Skeletal muscle satellite cell (primary cell): Measurements from ENCODE around the gene SMARCA2.

Experiments
- H3K27me3 ChIP-seq: 2 replicates; pipeline ENCODE4 v1.7.0; 2013; ENCODE audit warnings: low read length; ENCODE audit not compliant: control insufficient read depth, insufficient read depth
- H3K36me3 ChIP-seq: 2 replicates; pipeline ENCODE4 v1.7.0; 2013; ENCODE audit warnings: mild to moderate bottlenecking, control low read depth, low read length; ENCODE audit not compliant: insufficient read depth
- H3K4me1 ChIP-seq: 2 replicates; pipeline ENCODE4 v1.7.0; 2013; ENCODE audit warnings: low read length; ENCODE audit not compliant: control insufficient read depth, insufficient read depth
- H3K4me2 ChIP-seq: 2 replicates; pipeline ENCODE4 v1.7.0; 2013; ENCODE audit warnings: mild to moderate bottlenecking, low read length
- H3K4me3 ChIP-seq: 2 replicates; pipeline ENCODE4 v1.7.0; 2013; ENCODE audit warnings: low read length
- H3K9ac ChIP-seq: 2 replicates; pipeline ENCODE4 v1.7.0; 2013; ENCODE audit warnings: mild to moderate bottlenecking, low read depth, low read length, moderate library complexity
- H3K9me3 ChIP-seq: replicated peaks from 2 replicates; pipeline ENCODE4 v1.7.0; 2013; ENCODE audit warnings: mild to moderate bottlenecking, control low read depth, low read length

Gene SMARCA2

DNA sequence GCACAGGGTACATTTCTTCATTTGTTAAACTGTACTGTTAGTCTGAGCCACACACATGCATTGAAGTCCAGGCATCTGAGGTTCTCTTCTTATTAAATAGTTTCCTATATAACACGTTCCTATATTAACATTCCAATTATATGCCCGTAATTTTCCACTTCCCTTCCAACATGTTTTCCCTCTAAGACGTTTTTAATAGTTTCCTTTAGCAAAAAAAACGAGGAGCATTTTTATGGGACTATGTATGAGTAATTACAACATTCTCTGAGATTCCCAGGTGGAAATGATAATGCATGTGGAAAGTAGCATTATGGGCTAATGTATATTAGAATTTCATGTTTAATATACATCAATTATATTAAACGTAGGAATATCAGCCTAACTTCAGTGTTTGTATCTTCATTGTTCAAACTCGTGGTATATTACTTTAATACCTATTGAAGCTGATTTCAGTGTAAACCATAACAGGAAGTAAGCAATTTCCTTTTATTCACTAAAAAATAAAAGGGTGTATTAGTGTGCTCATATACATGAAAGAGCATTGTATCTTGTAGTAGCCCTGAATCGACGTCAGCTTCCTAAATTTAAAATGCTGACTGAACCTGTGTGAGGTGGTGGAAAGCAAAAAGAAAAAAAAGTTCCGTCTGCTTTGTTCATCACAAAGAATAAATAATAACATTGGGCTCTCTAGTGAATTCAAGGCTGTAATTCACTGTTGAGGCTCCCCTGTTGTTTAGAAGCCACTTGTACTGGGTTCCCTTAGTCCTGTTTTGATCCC lies 11.3 kb downstream of the SMARCA2 start:
- Histone ChIP-seq H3K36me3 (peaks cover 4% of the 10 kb centered on the region), H3K4me2 (no peak overlapping the region), H3K9ac (no peak overlapping the region), H3K27me3 (no peaks in the 10 kb centered on the region), H3K4me3 (no peak overlapping the region), H3K9me3 (no peaks in the 10 kb centered on the region), H3K4me1 (peaks cover 5% of the 10 kb centered on the region)

DNA sequence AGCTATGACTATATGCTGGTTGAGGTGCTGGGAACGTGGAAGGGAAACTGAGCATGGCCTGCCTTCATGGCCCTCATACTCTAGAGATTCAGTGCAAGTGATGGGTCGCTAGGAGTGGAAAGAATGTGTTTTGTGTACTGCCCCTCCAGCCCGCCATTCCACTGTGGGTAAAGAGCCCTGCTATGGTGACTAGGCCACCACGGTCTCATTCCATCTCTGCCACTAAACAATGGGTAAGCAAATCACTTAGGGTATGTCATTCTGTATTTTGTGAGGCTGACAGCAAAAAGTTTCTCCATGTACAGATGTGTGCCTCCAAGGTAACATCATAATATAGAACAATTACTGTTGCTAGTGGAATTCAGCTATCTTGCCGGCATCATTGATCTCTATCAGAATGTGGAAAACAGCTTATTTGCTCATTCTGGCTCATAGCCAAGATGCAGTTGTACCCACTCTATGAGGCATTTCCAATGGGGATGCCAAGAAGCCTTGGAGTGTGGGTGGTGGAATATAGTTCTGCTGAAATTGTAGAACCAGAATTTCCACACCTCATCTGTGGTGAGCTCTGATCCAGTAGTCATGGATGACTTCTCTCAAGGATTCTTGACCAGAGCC lies 12.5 kb downstream of the SMARCA2 start:
- Histone ChIP-seq H3K9me3 (no peaks in the 10 kb centered on the region), H3K27me3 (no peaks in the 10 kb centered on the region), H3K36me3 (peaks cover 4% of the 10 kb centered on the region), H3K4me1 (peaks cover 5% of the 10 kb centered on the region), H3K4me2 (no peak overlapping the region), H3K9ac (no peak overlapping the region), H3K4me3 (no peak overlapping the region)

DNA sequence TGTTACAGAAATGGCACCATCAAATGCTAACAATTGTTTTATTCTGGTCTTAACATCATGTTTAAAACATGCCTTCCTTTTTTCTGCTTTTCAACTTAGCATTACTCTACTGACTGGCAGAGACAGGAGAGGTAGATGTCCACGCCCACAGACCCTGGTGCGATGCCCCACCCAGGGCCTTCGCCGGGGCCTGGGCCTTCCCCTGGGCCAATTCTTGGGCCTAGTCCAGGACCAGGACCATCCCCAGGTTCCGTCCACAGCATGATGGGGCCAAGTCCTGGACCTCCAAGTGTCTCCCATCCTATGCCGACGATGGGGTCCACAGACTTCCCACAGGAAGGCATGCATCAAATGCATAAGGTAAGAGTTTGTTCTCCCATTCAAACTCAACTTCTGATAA lies 13.7 kb downstream of the SMARCA2 start:
- Histone ChIP-seq H3K9ac (no peak overlapping the region), H3K9me3 (no peaks in the 10 kb centered on the region), H3K36me3 (peaks cover 16% of the 10 kb centered on the region), H3K27me3 (no peaks in the 10 kb centered on the region), H3K4me2 (no peak overlapping the region), H3K4me1 (peaks cover 5% of the 10 kb centered on the region), H3K4me3 (no peak overlapping the region)

DNA sequence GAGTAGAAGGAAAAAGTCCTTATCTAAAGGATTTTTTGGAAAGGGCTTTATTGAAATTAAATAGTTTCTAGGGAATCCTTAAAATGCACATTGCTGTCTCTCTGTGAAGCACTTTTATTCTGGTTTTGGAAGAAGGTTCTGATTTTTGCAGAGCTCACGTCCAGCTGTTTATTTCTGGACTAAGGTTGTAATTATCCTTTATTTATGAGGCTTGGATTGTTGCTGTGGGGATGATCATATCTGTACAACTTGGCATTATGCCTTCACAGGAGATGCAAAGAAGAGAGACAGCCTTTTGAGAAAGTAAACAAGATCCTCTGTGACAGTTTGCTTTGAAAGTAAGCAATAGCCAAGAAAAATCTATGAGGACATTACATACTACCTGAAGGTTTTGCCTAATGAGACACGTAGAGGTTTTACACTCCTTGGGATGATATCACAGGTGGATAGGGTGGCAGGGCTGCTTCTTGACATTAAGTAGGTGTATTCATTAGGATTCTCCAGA lies 14.6 kb downstream of the SMARCA2 start:
- Histone ChIP-seq H3K4me1 (peaks cover 3% of the 10 kb centered on the region), H3K36me3 (peaks cover 20% of the 10 kb centered on the region)

DNA sequence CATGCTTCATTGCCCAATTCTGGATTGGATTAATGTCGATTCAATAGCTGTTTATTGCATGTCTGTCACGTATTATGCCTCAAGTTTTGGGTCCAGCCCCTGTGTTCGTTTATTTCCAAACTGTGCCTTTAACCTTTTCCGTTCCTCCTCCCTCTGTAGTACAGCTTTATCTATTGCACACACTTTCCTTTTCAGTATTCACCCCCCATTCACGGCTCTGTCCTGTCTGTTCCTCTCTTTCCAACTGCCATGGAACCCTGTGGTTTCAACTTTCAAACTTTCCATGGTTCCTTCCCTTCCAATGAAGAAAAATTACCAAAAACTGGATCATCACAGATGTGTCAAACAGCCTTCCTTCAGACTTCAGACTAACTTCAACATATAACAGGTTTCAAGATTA lies 17.1 kb downstream of the SMARCA2 start:
- Histone ChIP-seq H3K9ac (no peak overlapping the region), H3K4me1 (no peaks in the 10 kb centered on the region), H3K27me3 (no peaks in the 10 kb centered on the region), H3K9me3 (no peaks in the 10 kb centered on the region), H3K4me3 (no peak overlapping the region), H3K4me2 (no peak overlapping the region), H3K36me3 (peaks cover 21% of the 10 kb centered on the region)

More for the DNA sequence above, 14.6 kb downstream of the SMARCA2 start:
- H3K9ac ChIP-seq: no peak overlapping the region
- no peak overlapping the region for H3K4me3 ChIP-seq
- no peaks in the 10 kb centered on the region for H3K9me3 ChIP-seq
- H3K27me3 ChIP-seq: no peaks in the 10 kb centered on the region
- H3K4me2 ChIP-seq: no peak overlapping the region

DNA sequence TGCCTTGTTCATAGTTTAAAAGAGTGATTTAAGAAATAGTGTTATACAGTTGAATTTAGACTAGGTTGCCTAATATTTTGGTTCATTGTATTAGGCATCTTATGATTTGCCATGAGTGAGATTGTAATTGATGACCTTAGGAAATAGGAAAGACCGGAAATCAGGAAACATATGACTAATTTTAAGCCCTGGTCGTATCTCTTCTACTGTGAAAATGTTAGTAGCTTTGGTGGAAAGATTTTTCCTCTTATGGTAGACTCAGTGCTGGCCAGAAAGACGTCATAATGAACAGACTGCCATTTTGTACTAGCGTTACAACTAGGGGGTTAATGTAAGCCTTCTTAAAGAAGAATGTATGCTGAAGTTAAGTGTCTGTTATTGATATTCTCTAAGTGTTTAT lies 21.7 kb downstream of the SMARCA2 start:
- Histone ChIP-seq H3K9me3 (no peaks in the 10 kb centered on the region), H3K4me3 (no peak overlapping the region), H3K4me2 (no peak overlapping the region), H3K9ac (no peak overlapping the region), H3K36me3 (peaks cover 38% of the 10 kb centered on the region), H3K4me1 (peaks cover 3% of the 10 kb centered on the region), H3K27me3 (no peaks in the 10 kb centered on the region)

DNA sequence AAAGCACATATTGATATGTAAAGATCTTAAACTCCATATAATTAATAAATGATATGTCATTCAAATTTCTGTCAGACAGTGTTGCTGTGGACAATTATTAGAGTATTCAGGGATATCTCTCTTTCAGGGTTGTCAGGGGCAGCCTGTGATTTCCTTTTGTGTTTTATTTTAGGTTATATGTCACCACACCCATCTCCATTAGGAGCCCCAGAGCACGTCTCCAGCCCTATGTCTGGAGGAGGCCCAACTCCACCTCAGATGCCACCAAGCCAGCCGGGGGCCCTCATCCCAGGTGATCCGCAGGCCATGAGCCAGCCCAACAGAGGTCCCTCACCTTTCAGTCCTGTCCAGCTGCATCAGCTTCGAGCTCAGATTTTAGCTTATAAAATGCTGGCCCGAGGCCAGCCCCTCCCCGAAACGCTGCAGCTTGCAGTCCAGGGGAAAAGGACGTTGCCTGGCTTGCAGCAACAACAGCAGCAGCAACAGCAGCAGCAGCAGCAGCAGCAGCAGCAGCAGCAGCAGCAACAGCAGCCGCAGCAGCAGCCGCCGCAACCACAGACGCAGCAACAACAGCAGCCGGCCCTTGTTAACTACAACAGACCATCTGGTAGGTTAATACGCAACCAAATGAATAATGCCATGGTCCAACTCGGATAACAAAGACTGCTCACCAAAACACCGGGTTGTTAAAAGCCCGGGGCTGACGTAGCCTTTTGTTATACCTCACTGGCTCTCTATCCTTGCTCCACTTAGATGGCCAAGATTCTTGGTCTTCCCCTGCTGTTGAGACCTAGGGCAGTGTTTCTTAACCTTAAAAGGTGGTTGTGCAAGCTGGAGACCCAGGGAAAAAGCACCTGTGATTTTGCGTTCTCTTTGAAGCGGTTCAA lies 24.4 kb downstream of the SMARCA2 start:
- Histone ChIP-seq H3K36me3 (peaks cover 30% of the 10 kb centered on the region), H3K4me1 (peaks cover 3% of the 10 kb centered on the region), H3K4me2 (no peak overlapping the region), H3K9ac (no peak overlapping the region), H3K27me3 (no peaks in the 10 kb centered on the region), H3K9me3 (no peaks in the 10 kb centered on the region), H3K4me3 (no peak overlapping the region)

DNA sequence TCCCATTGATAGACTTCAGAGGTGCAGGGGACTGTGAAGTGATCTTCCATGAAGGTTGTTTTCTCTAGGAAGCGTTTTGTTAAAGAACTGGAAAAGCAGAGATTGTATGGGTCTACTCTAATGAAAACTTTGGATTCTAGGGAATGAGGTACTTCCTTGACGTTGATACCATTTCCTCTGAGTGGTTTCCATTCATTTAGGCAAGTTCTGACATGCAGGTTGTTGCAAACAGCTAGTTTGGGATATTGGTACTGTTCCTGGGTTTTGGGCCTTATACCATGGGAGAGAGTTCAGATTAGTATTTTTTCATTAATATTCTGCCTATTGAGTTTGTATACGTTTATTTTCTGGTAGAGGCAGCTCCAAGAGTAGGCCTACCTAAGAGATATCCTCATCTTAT lies 25.7 kb downstream of the SMARCA2 start:
- Histone ChIP-seq H3K9ac (no peak overlapping the region), H3K9me3 (no peaks in the 10 kb centered on the region), H3K27me3 (no peaks in the 10 kb centered on the region), H3K4me2 (no peak overlapping the region), H3K36me3 (peaks cover 30% of the 10 kb centered on the region), H3K4me1 (peaks cover 3% of the 10 kb centered on the region), H3K4me3 (no peak overlapping the region)

DNA sequence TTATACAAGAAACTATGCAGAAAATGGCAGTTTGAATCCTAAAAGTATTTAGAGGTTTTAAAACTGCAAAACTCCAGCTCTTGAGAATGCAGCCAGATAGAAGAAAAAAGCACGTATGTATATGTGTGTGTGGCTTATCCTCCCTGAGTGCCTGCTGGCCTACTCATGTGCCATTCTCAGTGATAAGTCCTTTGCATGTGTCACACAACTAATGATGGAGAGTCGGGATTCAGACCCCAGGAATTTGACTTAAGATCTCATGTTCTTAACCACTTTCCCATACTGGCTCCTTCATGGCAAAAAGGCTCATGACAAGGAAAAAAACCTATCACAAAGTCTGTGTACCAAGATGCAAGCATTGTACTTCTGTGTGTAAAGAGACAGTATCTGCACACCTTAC lies 26.6 kb downstream of the SMARCA2 start:
- Histone ChIP-seq H3K36me3 (peaks cover 30% of the 10 kb centered on the region), H3K27me3 (no peaks in the 10 kb centered on the region), H3K9ac (no peak overlapping the region), H3K9me3 (no peaks in the 10 kb centered on the region), H3K4me3 (no peak overlapping the region), H3K4me2 (no peak overlapping the region), H3K4me1 (peaks cover 3% of the 10 kb centered on the region)

DNA sequence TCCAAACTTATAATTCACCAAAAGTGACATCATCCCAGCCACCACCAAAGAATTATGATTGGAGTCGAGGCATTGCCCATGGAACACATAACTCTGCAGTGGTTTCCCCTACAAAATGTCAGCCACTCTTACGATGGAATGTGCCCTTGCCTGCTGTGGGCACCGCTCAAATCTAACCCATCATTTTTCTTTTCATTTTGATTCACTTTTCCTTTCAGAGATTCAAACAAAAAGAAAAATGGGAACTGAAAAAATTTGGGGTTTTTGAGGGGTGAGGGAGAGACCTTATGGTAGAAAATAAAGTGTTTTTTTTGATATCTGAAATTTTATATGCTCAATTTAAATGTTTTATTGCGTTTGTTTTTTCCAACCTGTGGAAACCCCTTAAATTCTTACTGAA lies 28.1 kb downstream of the SMARCA2 start:
- Histone ChIP-seq H3K9me3 (no peaks in the 10 kb centered on the region), H3K4me1 (peaks cover 1% of the 10 kb centered on the region), H3K4me3 (no peak overlapping the region), H3K36me3 (peaks cover 33% of the 10 kb centered on the region), H3K27me3 (no peaks in the 10 kb centered on the region), H3K9ac (no peak overlapping the region), H3K4me2 (no peak overlapping the region)

DNA sequence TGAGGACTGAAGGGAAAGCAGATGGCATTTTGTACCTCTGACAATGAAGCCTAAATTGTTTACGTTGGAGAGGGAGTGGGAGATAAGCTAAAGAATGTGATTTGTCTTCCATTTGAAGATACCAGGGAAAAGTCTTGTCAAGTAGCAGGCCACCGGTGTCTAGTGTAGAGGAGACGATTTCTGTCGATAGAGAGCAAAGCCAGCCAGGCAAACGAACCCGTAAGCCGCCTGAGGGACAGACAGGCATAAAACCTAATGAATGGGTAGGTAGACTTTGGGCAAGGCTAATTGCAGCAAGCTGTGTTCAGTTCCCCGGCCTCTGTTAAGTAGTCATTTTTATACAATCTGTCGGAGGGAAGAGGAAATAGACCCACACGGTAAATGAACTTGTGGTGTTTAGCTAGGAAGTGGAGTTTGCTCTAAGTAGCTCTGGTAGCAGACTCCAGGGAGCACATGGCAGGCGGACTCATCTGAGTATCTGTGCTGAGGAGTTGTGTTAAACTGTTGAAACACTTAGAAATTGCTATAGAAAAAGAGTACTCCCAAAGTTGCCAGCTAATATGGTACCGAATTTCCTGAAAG lies 28.8 kb downstream of the SMARCA2 start:
- Histone ChIP-seq H3K36me3 (peaks cover 33% of the 10 kb centered on the region), H3K9ac (no peak overlapping the region), H3K9me3 (no peaks in the 10 kb centered on the region), H3K4me2 (no peak overlapping the region), H3K4me3 (no peak overlapping the region), H3K4me1 (no peaks in the 10 kb centered on the region), H3K27me3 (no peaks in the 10 kb centered on the region)
